Measurements from ENCODE around the gene DPP10.

DPP10 gene

GRCh38 chr2:114628481-114628880 is 186.0 kb downstream of the DPP10 start:
- no peak for ATAC-seq (ENCODE audit: insufficient read depth, low read depth)
- H3K4me1 ChIP-seq (ENCODE audit: insufficient read depth, low read length), result no peaks in the 10 kb centered on the region

GRCh38 chr2:114631146-114631545 is 188.7 kb downstream of the DPP10 start:
- no peaks in the 10 kb centered on the region for H3K36me3 ChIP-seq (ENCODE audit: insufficient read depth, low read length)
- no peak overlapping the region for H3K4me3 ChIP-seq (ENCODE audit: low read depth in 1 of 2, low read length in 2 of 2)
- TF ChIP-seq CTCF (IDR thresholded peaks at IDR 0.05; ENCODE audit: borderline replicate concordance, extremely low read depth, low read length, poor library complexity, severe bottlenecking) (no peak), EZH2 (IDR thresholded peaks at IDR 0.05; ENCODE audit: borderline replicate concordance, low read depth, low read length, severe bottlenecking) (no peak)
- no peaks in the 10 kb centered on the region for H3K27me3 ChIP-seq (ENCODE audit: insufficient read depth, low read length, poor library complexity)
- ATAC-seq (ENCODE audit: insufficient read depth, low read depth) (no peak), DNase-seq (no peak)
- H2AFZ ChIP-seq (ENCODE audit: low read depth, low read length), result no peak overlapping the region
- no peak overlapping the region for H3K27ac ChIP-seq (ENCODE audit: low read length)
- no peak overlapping the region for H3K9ac ChIP-seq (ENCODE audit: low read depth, low read length)
- no peaks in the 10 kb centered on the region for H3K9me3 ChIP-seq (ENCODE audit: insufficient read depth, low read length, severe bottlenecking)
- no peaks in the 10 kb centered on the region for H4K20me1 ChIP-seq (ENCODE audit: insufficient read depth, low read length)
- H3K79me2 ChIP-seq (ENCODE audit: insufficient read depth, low read length), result no peaks in the 10 kb centered on the region
- no peak overlapping the region for H3K4me2 ChIP-seq (ENCODE audit: insufficient read depth, low read length)
- no peaks in the 10 kb centered on the region for H3K4me1 ChIP-seq (ENCODE audit: insufficient read depth, low read length)

More at GRCh38 chr2:114628481-114628880, 186.0 kb downstream of the DPP10 start:
- DNase-seq, result no peak
- Histone ChIP-seq H3K9me3 (ENCODE audit: insufficient read depth, low read length, severe bottlenecking) (no peaks in the 10 kb centered on the region), H3K27me3 (ENCODE audit: insufficient read depth, low read length, poor library complexity) (no peaks in the 10 kb centered on the region), H3K9ac (ENCODE audit: low read depth, low read length) (no peak overlapping the region), H3K36me3 (ENCODE audit: insufficient read depth, low read length) (no peaks in the 10 kb centered on the region), H4K20me1 (ENCODE audit: insufficient read depth, low read length) (no peaks in the 10 kb centered on the region), H2AFZ (ENCODE audit: low read depth, low read length) (no peak overlapping the region), H3K4me2 (ENCODE audit: insufficient read depth, low read length) (no peak overlapping the region), H3K79me2 (ENCODE audit: insufficient read depth, low read length) (no peaks in the 10 kb centered on the region), H3K27ac (ENCODE audit: low read length) (no peak overlapping the region), H3K4me3 (ENCODE audit: low read depth in 1 of 2, low read length in 2 of 2) (no peak overlapping the region)
- no peak for TF ChIP-seq CTCF (IDR thresholded peaks at IDR 0.05; ENCODE audit: borderline replicate concordance, extremely low read depth, low read length, poor library complexity, severe bottlenecking)
- TF ChIP-seq EZH2 (IDR thresholded peaks at IDR 0.05; ENCODE audit: borderline replicate concordance, low read depth, low read length, severe bottlenecking), result no peak

GRCh38 chr2:114642166-114642770 is 199.8 kb downstream of the DPP10 start:
- H3K27ac ChIP-seq (ENCODE audit: low read length), result no peak overlapping the region
- H3K36me3 ChIP-seq (ENCODE audit: insufficient read depth, low read length), result no peaks in the 10 kb centered on the region
- peak; percentile 47; the same call in 1 of the 3 replicates for ATAC-seq (ENCODE audit: insufficient read depth, low read depth)
- no peak overlapping the region for H3K4me2 ChIP-seq (ENCODE audit: insufficient read depth, low read length)
- H3K27me3 ChIP-seq (ENCODE audit: insufficient read depth, low read length, poor library complexity), result no peaks in the 10 kb centered on the region
- no peaks in the 10 kb centered on the region for H3K4me1 ChIP-seq (ENCODE audit: insufficient read depth, low read length)
- H3K9ac ChIP-seq (ENCODE audit: low read depth, low read length), result no peak overlapping the region
- no peak overlapping the region for H3K4me3 ChIP-seq (ENCODE audit: low read depth in 1 of 2, low read length in 2 of 2)
- no peaks in the 10 kb centered on the region for H4K20me1 ChIP-seq (ENCODE audit: insufficient read depth, low read length)
- no peaks in the 10 kb centered on the region for H3K79me2 ChIP-seq (ENCODE audit: insufficient read depth, low read length)
- no peak for TF ChIP-seq EZH2 (IDR thresholded peaks at IDR 0.05; ENCODE audit: borderline replicate concordance, low read depth, low read length, severe bottlenecking)
- no peak for TF ChIP-seq CTCF (IDR thresholded peaks at IDR 0.05; ENCODE audit: borderline replicate concordance, extremely low read depth, low read length, poor library complexity, severe bottlenecking)
- H2AFZ ChIP-seq (ENCODE audit: low read depth, low read length), result no peak overlapping the region
- DNase-seq, result no peak
- H3K9me3 ChIP-seq (ENCODE audit: insufficient read depth, low read length, severe bottlenecking), result no peaks in the 10 kb centered on the region

Measured in DND-41 (cell line).